ENCODE data around the gene USP28.

DNA sequence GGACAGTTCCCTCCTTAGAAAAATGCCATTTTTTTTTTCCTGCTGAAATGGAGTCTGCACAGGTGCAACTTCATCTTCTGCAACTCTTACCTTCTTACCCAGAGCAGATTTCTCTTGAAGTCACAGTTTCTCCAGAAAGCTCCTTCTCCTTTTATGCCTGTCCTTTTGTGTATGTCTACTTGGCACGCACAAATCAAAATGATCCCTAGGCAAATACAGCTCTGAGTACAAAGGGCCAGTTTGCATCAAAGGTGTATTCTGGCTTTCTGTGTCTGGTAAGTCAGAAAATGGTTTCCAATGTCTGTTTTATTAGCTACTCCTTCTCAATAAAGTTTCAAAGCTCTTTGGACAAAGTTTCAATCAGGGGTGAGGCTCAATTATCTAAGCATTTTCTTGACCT is 93.2 kb downstream of the USP28 start:
- TF ChIP-seq, protein P1, sequence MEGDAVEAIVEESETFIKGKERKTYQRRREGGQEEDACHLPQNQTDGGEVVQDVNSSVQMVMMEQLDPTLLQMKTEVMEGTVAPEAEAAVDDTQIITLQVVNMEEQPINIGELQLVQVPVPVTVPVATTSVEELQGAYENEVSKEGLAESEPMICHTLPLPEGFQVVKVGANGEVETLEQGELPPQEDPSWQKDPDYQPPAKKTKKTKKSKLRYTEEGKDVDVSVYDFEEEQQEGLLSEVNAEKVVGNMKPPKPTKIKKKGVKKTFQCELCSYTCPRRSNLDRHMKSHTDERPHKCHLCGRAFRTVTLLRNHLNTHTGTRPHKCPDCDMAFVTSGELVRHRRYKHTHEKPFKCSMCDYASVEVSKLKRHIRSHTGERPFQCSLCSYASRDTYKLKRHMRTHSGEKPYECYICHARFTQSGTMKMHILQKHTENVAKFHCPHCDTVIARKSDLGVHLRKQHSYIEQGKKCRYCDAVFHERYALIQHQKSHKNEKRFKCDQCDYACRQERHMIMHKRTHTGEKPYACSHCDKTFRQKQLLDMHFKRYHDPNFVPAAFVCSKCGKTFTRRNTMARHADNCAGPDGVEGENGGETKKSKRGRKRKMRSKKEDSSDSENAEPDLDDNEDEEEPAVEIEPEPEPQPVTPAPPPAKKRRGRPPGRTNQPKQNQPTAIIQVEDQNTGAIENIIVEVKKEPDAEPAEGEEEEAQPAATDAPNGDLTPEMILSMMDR (IDR thresholded peaks at IDR 0.05): no peak
- no peak for TF ChIP-seq POLR2A (IDR thresholded peaks at IDR 0.05)
